ENCODE data around the gene CYFIP2. TPM values are rescaled to one million over a fixed set of nuclear protein-coding genes. Genes with fewer than 3 reads are reported as not detected.
A peak's percentile ranks its signal among the peaks of the same experiment; 100 is the strongest.

The CYFIP2 gene
- total RNA-seq, 1 donor from 2014 or later: 27.7 TPM

- intact Hi-C loops (cut with DNase I): no loop called here
- Histone ChIP-seq H3K36me3 (no peaks in the 10 kb centered on the region), H3K9me3 (no peaks in the 10 kb centered on the region), H3K27ac (no peak overlapping the region), H3K27me3 (no peaks in the 10 kb centered on the region), H3K4me1 (no peaks in the 10 kb centered on the region), H3K4me3 (no peak overlapping the region)
- TF ChIP-seq POLR2A (IDR thresholded peaks at IDR 0.05) (no peak), CTCF (IDR thresholded peaks at IDR 0.05) (no peak), POLR2AphosphoS5 (IDR thresholded peaks at IDR 0.05; ENCODE audit: insufficient read depth in 1 of 2, low read depth in 1 of 2) (no peak)
- no peak for DNase-seq (ENCODE audit: extremely low spot score in 2 of 2)
Observed at GRCh38 chr5:157258450-157258849, 7.5 kb upstream of the CYFIP2 start.

GRCh38 chr5:157259699-157260098, 6.2 kb upstream of the CYFIP2 start:
- Histone ChIP-seq H3K36me3 (no peaks in the 10 kb centered on the region), H3K27ac (no peak overlapping the region), H3K9me3 (no peaks in the 10 kb centered on the region), H3K4me3 (no peak overlapping the region), H3K4me1 (no peaks in the 10 kb centered on the region), H3K27me3 (no peaks in the 10 kb centered on the region)
- intact Hi-C loops (cut with DNase I): no loop called here
- TF ChIP-seq POLR2A (IDR thresholded peaks at IDR 0.05) (no peak), POLR2AphosphoS5 (IDR thresholded peaks at IDR 0.05; ENCODE audit: insufficient read depth in 1 of 2, low read depth in 1 of 2) (no peak), CTCF (IDR thresholded peaks at IDR 0.05) (no peak)
- DNase-seq (ENCODE audit: extremely low spot score in 2 of 2): no peak

GRCh38 chr5:157263496-157264090, 2.3 kb upstream of the CYFIP2 start:
- DNase-seq (ENCODE audit: extremely low spot score in 2 of 2): no peak
- H3K27ac ChIP-seq: no peak overlapping the region
- no peak overlapping the region for H3K4me3 ChIP-seq
- TF ChIP-seq CTCF (IDR thresholded peaks at IDR 0.05) (no peak), POLR2AphosphoS5 (IDR thresholded peaks at IDR 0.05; ENCODE audit: insufficient read depth in 1 of 2, low read depth in 1 of 2) (no peak), POLR2A (IDR thresholded peaks at IDR 0.05) (no peak)
- H3K36me3 ChIP-seq: no peaks in the 10 kb centered on the region
- intact Hi-C loops (cut with DNase I): no loop called here
- H3K27me3 ChIP-seq: no peaks in the 10 kb centered on the region
- H3K9me3 ChIP-seq: no peaks in the 10 kb centered on the region
- peaks cover 18% of the 10 kb centered on the region for H3K4me1 ChIP-seq

GRCh38 chr5:157266286-157267007, 524 bp downstream of the CYFIP2 start:
- intact Hi-C loops (cut with DNase I): no loop called here
- no peak for TF ChIP-seq POLR2AphosphoS5 (IDR thresholded peaks at IDR 0.05; ENCODE audit: insufficient read depth in 1 of 2, low read depth in 1 of 2)
- TF ChIP-seq CTCF (IDR thresholded peaks at IDR 0.05): no peak
- TF ChIP-seq POLR2A (IDR thresholded peaks at IDR 0.05): no peak
- peak overlapping the region; percentile 61 to 94 for H3K4me3 ChIP-seq
- H3K36me3 ChIP-seq: no peaks in the 10 kb centered on the region
- H3K27me3 ChIP-seq: no peaks in the 10 kb centered on the region
- H3K27ac ChIP-seq: peak overlapping the region; percentile 27
- no peaks in the 10 kb centered on the region for H3K9me3 ChIP-seq
- H3K4me1 ChIP-seq: peaks cover 18% of the 10 kb centered on the region
- no peak for DNase-seq (ENCODE audit: extremely low spot score in 2 of 2)

GRCh38 chr5:157267025-157267424, 1.1 kb downstream of the CYFIP2 start:
- intact Hi-C loops (cut with DNase I): no loop called here
- DNase-seq (ENCODE audit: extremely low spot score in 2 of 2): no peak
- Histone ChIP-seq H3K9me3 (no peaks in the 10 kb centered on the region), H3K27ac (no peak overlapping the region), H3K4me1 (peaks cover 18% of the 10 kb centered on the region), H3K36me3 (no peaks in the 10 kb centered on the region), H3K4me3 (peak overlapping the region; percentile 61 to 94), H3K27me3 (no peaks in the 10 kb centered on the region)
- TF ChIP-seq CTCF (IDR thresholded peaks at IDR 0.05) (no peak), POLR2AphosphoS5 (IDR thresholded peaks at IDR 0.05; ENCODE audit: insufficient read depth in 1 of 2, low read depth in 1 of 2) (no peak), POLR2A (IDR thresholded peaks at IDR 0.05) (no peak)
